Esophagus muscularis mucosa (tissue), 4 donors: ENCODE measurements around the gene OR10K2. TPM values are rescaled to one million over a fixed set of nuclear protein-coding genes. Genes with fewer than 3 reads are reported as not detected.
"Not testable (repeated sequence)": the region's sequence is repeated elsewhere in the genome, so short reads cannot be mapped to it uniquely, and the experiment has no call there.

ENCODE experiments used
- DNase-seq: peaks from one replicate; pipeline ENCODE4 v3.0.0-alpha.2; 2017; ENCODE audit errors: extremely low spot score
- H3K27ac ChIP-seq, 4 donors: fragments of 200-600 bp; sonication (generic); replicated peaks in 1 of 4; 1 replicate in 3 of 4; 2 replicates in 1 of 4; pipeline ENCODE4 v1.5.1; 2016 to 2019; ENCODE audit warnings: mild to moderate bottlenecking in 1 of 4
- H3K27me3 ChIP-seq, 4 donors: fragments of 200-600 bp; sonication (generic); one replicate each; pipeline versions ENCODE4 v1.5.1 to v1.6.0; 2016 to 2019
- H3K36me3 ChIP-seq, 4 donors: fragments of 200-600 bp; sonication (generic); one replicate each; pipeline ENCODE4 v1.5.1; 2016 to 2019
- H3K4me1 ChIP-seq, 4 donors: fragments of 200-600 bp; sonication (generic); one replicate each; pipeline ENCODE4 v1.5.1; 2016 to 2019
- H3K4me3 ChIP-seq, 4 donors: fragments of 200-600 bp; sonication (generic); 1 replicate in 2 of 4; 2 replicates in 2 of 4; pipeline ENCODE4 v1.5.1; 2016 to 2019; ENCODE audit warnings: mild to moderate bottlenecking in 4 of 4, moderate library complexity in 1 of 4
- H3K9me3 ChIP-seq, 4 donors: fragments of 200-600 bp; sonication (generic); 1 replicate in 3 of 4; 2 replicates in 1 of 4; pipeline ENCODE4 v1.5.1; 2016 to 2019
- EP300 ChIP-seq: sonication (generic); formaldehyde crosslinking; IDR thresholded peaks from one replicate; pipeline ENCODE4 v1.6.1; 2017; ENCODE audit warnings: antibody characterized with exemption
- POLR2A ChIP-seq: fragments of 450-650 bp; IDR thresholded peaks from one replicate; pipeline ENCODE4 v1.6.1; 2017; ENCODE audit warnings: antibody characterized with exemption, moderate library complexity, mild to moderate bottlenecking, low read depth
- POLR2AphosphoS5 ChIP-seq, 2 donors: sonication (generic); formaldehyde crosslinking; IDR thresholded peaks; one replicate each; pipeline ENCODE4 v1.6.1; 2017; ENCODE audit warnings: antibody characterized with exemption in 2 of 2
- WGBS: methylation state at CpG from one replicate; pipeline ENCODE4 v1.1.5; 2018; 5-methylcytosine and 5-hydroxymethylcytosine counted together
- intact Hi-C: fragments of 100-400 bp; cut with DNase I; formaldehyde crosslinking; loops from one replicate; pipeline ENCODE4 v1.15.1; 2023
- total RNA-seq, 4 donors: library from RNA; depleted of rRNA; stranded (reverse); fragments of >200 nt; gene quantifications; one replicate each; pipeline versions ENCODE4 v1.1.0 to v1.2.1, GENCODE V29; 2016
- TF ChIP-seq, protein P1 (sequence below), 3 experiments: fragments of 200-600 bp in 2 of 3; fragments of 450-650 bp in 1 of 3; sonication (generic) in 2 of 3; IDR thresholded peaks; one replicate each; pipeline ENCODE4 v1.5.1; 2017 to 2019; ENCODE audit warnings: antibody characterized with exemption in 3 of 3, mild to moderate bottlenecking in 2 of 3, moderate library complexity in 1 of 3

Gene OR10K2
- total RNA-seq, 4 donors from 2014 or later: not detected

DNA sequence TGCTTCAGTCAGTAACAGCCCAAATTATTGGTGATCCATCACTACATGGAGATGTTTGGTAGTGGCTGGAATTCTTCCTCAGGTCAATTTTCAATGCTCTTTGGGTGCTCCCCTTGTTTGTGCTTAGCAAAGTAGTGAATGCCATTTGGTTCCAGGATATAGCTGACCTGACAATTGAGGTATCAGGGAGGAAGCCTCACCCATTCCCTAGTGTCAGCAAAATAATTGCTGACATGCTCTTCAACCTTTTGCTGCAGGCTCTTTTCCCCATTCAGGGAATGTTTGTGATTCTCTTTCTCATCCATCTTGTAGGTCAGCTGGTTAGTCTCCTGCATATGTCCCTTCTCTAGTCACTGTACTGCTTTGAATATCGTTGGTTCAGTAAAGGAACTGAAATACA, 28.5 kb upstream of the OR10K2 start:
- Histone ChIP-seq H3K27ac (no peak overlapping the region), H3K36me3 (no peaks in the 10 kb centered on the region), H3K4me1 (no peaks in the 10 kb centered on the region), H3K4me3 (no peak overlapping the region), H3K9me3 (peaks cover 0 to 6% (median 2%) of the 10 kb centered on the region in 4 donors), H3K27me3 (peaks cover 0 to 3% (median 0%) of the 10 kb centered on the region in 4 donors)
- no peak for TF ChIP-seq POLR2AphosphoS5 (IDR thresholded peaks at IDR 0.05)
- TF ChIP-seq, protein P1, sequence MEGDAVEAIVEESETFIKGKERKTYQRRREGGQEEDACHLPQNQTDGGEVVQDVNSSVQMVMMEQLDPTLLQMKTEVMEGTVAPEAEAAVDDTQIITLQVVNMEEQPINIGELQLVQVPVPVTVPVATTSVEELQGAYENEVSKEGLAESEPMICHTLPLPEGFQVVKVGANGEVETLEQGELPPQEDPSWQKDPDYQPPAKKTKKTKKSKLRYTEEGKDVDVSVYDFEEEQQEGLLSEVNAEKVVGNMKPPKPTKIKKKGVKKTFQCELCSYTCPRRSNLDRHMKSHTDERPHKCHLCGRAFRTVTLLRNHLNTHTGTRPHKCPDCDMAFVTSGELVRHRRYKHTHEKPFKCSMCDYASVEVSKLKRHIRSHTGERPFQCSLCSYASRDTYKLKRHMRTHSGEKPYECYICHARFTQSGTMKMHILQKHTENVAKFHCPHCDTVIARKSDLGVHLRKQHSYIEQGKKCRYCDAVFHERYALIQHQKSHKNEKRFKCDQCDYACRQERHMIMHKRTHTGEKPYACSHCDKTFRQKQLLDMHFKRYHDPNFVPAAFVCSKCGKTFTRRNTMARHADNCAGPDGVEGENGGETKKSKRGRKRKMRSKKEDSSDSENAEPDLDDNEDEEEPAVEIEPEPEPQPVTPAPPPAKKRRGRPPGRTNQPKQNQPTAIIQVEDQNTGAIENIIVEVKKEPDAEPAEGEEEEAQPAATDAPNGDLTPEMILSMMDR (IDR thresholded peaks at IDR 0.05): no peak
- TF ChIP-seq EP300: no peak
- no peak for TF ChIP-seq POLR2A
- WGBS: 62% methylated on average over 1 of the region's 1 CpG
- intact Hi-C loops: no loop called here
- no peak for DNase-seq

DNA sequence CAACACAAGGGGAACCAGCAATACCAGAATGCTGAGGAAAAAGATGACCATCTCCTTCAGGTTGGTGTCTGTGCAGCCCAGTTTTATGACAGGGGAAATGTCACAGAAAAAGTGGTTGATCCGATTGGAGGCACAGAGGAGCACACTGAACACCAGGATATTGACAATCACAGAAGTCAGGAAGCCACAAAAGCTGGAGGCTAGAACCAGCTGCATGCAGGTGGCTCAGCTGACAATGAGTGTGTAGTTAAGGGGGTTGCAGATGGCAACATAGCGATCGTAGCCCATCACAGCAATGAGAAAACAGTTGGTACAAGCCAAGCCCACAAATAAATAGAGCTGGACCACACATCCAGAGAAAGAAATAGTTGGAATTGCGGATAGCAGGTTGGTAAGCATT, 19.3 kb upstream of the OR10K2 start:
- H3K9me3 ChIP-seq: no peaks in the 10 kb centered on the region
- 81% methylated on average over 4 of the region's 4 CpGs for WGBS
- H3K4me1 ChIP-seq: no peaks in the 10 kb centered on the region
- no peaks in the 10 kb centered on the region for H3K36me3 ChIP-seq
- TF ChIP-seq POLR2A: no peak
- no peak for TF ChIP-seq EP300
- TF ChIP-seq, protein P1 (IDR thresholded peaks at IDR 0.05): no peak
- no peak for TF ChIP-seq POLR2AphosphoS5 (IDR thresholded peaks at IDR 0.05)
- intact Hi-C loops: no loop called here
- no peak overlapping the region for H3K27ac ChIP-seq
- H3K4me3 ChIP-seq: no peak overlapping the region
- no peaks in the 10 kb centered on the region for H3K27me3 ChIP-seq
- DNase-seq: no peak

DNA sequence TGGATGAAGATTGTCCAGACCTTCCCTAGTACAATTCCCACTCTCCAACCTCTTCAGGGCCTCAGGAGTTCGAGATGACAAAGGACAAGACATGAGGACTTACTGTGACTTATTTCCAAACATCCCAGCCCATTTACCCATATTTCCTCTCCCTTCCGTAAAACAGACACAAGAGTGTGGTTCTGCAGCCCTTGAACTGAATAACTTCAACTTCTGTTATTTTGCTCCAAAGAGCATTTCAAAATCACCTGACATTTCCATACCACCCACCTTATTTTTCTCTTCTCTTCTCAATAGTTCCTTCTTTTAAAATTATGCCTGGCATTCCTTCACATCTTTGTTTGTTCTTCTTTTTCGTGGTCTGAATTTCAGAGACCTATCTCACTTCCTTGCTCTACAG, 8.7 kb upstream of the OR10K2 start:
- no peak for DNase-seq
- Histone ChIP-seq H3K36me3 (no peaks in the 10 kb centered on the region), H3K4me3 (no peak overlapping the region), H3K27ac (no peak overlapping the region), H3K4me1 (no peaks in the 10 kb centered on the region), H3K9me3 (peaks cover 0 to 8% (median 0%) of the 10 kb centered on the region in 4 donors), H3K27me3 (peaks cover 0 to 11% (median 0%) of the 10 kb centered on the region in 4 donors)
- WGBS: 34% methylated on average over 3 of the region's 3 CpGs
- intact Hi-C loops: no loop called here
- TF ChIP-seq, protein P1 (IDR thresholded peaks at IDR 0.05): no peak
- TF ChIP-seq EP300: no peak
- TF ChIP-seq POLR2A: no peak
- no peak for TF ChIP-seq POLR2AphosphoS5 (IDR thresholded peaks at IDR 0.05)

DNA sequence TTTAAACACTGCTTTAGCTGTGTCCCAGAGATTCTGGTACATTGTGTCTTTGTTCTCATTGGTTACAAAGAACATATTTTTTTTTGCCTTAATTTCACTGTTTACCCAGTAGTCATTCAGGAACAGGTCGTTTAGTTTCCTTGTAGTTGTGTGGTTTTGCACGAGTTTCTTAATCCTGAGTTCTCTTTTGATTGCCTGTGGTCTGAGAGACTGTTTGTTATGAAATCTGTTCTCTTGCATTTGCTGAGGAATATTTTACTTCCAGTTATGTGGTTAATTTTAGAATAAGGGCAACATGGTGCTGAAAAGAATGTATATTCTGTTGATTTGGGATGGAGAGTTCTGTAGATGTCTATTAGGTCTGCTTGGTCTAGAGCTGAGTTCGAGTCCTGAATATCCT, 4.1 kb upstream of the OR10K2 start:
- peaks cover 0 to 11% (median 0%) of the 10 kb centered on the region in 4 donors for H3K27me3 ChIP-seq
- H3K4me1 ChIP-seq, DNase-seq, H3K36me3 ChIP-seq, H3K27ac ChIP-seq, intact Hi-C loops, H3K4me3 ChIP-seq: not testable (repeated sequence)
- 47% methylated on average over 3 of the region's 3 CpGs for WGBS
- peaks cover 0 to 18% (median 3%) of the 10 kb centered on the region in 4 donors for H3K9me3 ChIP-seq

DNA sequence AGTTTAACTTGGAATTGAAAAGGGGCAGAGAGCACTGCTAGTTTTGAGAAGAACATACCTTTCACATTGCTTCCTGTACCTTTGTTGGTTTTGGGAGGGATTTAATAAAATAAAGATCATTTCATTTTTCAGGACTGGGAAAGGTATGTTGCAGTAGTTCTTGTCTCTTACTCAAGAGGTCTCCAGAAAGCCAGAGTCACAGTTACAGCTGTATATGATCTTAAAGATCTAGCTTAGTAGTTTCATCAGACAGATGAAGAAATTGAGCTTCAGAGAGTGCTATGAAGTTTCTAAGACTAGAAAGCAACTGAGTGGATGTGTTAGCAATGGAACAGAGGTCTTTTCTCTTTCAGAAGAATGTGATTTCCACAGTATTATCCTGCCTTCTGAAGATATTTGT, 1.0 kb downstream of the OR10K2 start:
- H3K27ac ChIP-seq: no peak overlapping the region
- intact Hi-C loops: no loop called here

More for the DNA sequence above, 1.0 kb downstream of the OR10K2 start:
- Histone ChIP-seq H3K27me3 (no peaks in the 10 kb centered on the region), H3K4me3 (no peak overlapping the region), H3K9me3 (peaks cover 0 to 11% (median 3%) of the 10 kb centered on the region in 4 donors), H3K36me3 (no peaks in the 10 kb centered on the region), H3K4me1 (no peaks in the 10 kb centered on the region)
- DNase-seq: no peak
- no peak for TF ChIP-seq EP300
- TF ChIP-seq POLR2AphosphoS5 (IDR thresholded peaks at IDR 0.05): no peak
- TF ChIP-seq POLR2A: no peak
- TF ChIP-seq, protein P1 (IDR thresholded peaks at IDR 0.05): no peak
